Stimulated activated naive CD8-positive, alpha-beta T cell treated with anti-CD3 and anti-CD28 coated beads, Interleukin-15, Interleukin-2, amounts not matched to agents 100 ng/mL and 50 ng/mL, for 24 hours (primary cell): ENCODE data around the gene POLD4.

Experiments
- H3K27ac Mint-ChIP-seq: one replicate; pipeline ENCODE4 v1.8.0; 2021; ENCODE audit warnings: mild to moderate bottlenecking, mixed read lengths
- H3K27me3 Mint-ChIP-seq: one replicate; pipeline ENCODE4 v1.8.0; 2021; ENCODE audit warnings: mixed read lengths
- H3K36me3 Mint-ChIP-seq: one replicate; pipeline ENCODE4 v1.8.0; 2021; ENCODE audit warnings: low read depth, mixed read lengths
- H3K4me1 Mint-ChIP-seq: one replicate; pipeline ENCODE4 v1.8.0; 2021; ENCODE audit warnings: low read depth, mixed read lengths
- H3K4me3 Mint-ChIP-seq: one replicate; pipeline ENCODE4 v1.8.0; 2021; ENCODE audit warnings: mild to moderate bottlenecking, mixed read lengths
- H3K9me3 Mint-ChIP-seq: one replicate; pipeline ENCODE4 v1.8.0; 2021; ENCODE audit warnings: mixed read lengths

The POLD4 gene

GRCh38 chr11:67311051-67311555 lies 42.2 kb downstream of the POLD4 start:
- H3K9me3 Mint-ChIP-seq = no peaks in the 10 kb centered on the region
- H3K4me1 Mint-ChIP-seq = peaks cover 26% of the 10 kb centered on the region
- no peaks in the 10 kb centered on the region for H3K27me3 Mint-ChIP-seq
- no peak overlapping the region for H3K27ac Mint-ChIP-seq
- H3K4me3 Mint-ChIP-seq = no peak overlapping the region
- no peaks in the 10 kb centered on the region for H3K36me3 Mint-ChIP-seq

GRCh38 chr11:67310246-67311050 lies 42.9 kb downstream of the POLD4 start:
- no peaks in the 10 kb centered on the region for H3K36me3 Mint-ChIP-seq
- no peak overlapping the region for H3K27ac Mint-ChIP-seq
- no peaks in the 10 kb centered on the region for H3K27me3 Mint-ChIP-seq
- H3K4me3 Mint-ChIP-seq = no peak overlapping the region
- H3K9me3 Mint-ChIP-seq = no peaks in the 10 kb centered on the region
- peaks cover 26% of the 10 kb centered on the region for H3K4me1 Mint-ChIP-seq

- Mint-ChIP-seq H3K9me3 (no peaks in the 10 kb centered on the region), H3K27me3 (no peaks in the 10 kb centered on the region), H3K4me1 (peaks cover 27% of the 10 kb centered on the region), H3K4me3 (no peak overlapping the region), H3K27ac (no peak overlapping the region), H3K36me3 (no peaks in the 10 kb centered on the region)
These were observed 43.7 kb downstream of the POLD4 start for GRCh38 chr11:67309661-67310061.

- no peaks in the 10 kb centered on the region for H3K9me3 Mint-ChIP-seq
- peaks cover 29% of the 10 kb centered on the region for H3K4me1 Mint-ChIP-seq
- no peaks in the 10 kb centered on the region for H3K36me3 Mint-ChIP-seq
- H3K4me3 Mint-ChIP-seq = no peak overlapping the region
- H3K27me3 Mint-ChIP-seq = no peaks in the 10 kb centered on the region
- no peak overlapping the region for H3K27ac Mint-ChIP-seq
These were observed 44.2 kb downstream of the POLD4 start for GRCh38 chr11:67309166-67309565.

- H3K4me1 Mint-ChIP-seq = peaks cover 22% of the 10 kb centered on the region
- no peaks in the 10 kb centered on the region for H3K36me3 Mint-ChIP-seq
- H3K4me3 Mint-ChIP-seq = no peak overlapping the region
- no peaks in the 10 kb centered on the region for H3K27me3 Mint-ChIP-seq
- no peaks in the 10 kb centered on the region for H3K9me3 Mint-ChIP-seq
- no peak overlapping the region for H3K27ac Mint-ChIP-seq
These were observed 45.1 kb downstream of the POLD4 start for GRCh38 chr11:67308031-67308866.

- Mint-ChIP-seq H3K27me3 (no peaks in the 10 kb centered on the region), H3K4me1 (peaks cover 15% of the 10 kb centered on the region), H3K36me3 (no peaks in the 10 kb centered on the region), H3K4me3 (no peak overlapping the region), H3K9me3 (no peaks in the 10 kb centered on the region), H3K27ac (no peak overlapping the region)
These were observed 45.8 kb downstream of the POLD4 start for GRCh38 chr11:67307545-67308001.

GRCh38 chr11:67306769-67307544 lies 46.4 kb downstream of the POLD4 start:
- Mint-ChIP-seq H3K27me3 (no peaks in the 10 kb centered on the region), H3K27ac (no peak overlapping the region), H3K4me1 (peaks cover 9% of the 10 kb centered on the region), H3K4me3 (no peak overlapping the region), H3K36me3 (no peaks in the 10 kb centered on the region), H3K9me3 (no peaks in the 10 kb centered on the region)

- Mint-ChIP-seq H3K4me1 (peaks cover 3% of the 10 kb centered on the region), H3K36me3 (no peaks in the 10 kb centered on the region), H3K9me3 (no peaks in the 10 kb centered on the region), H3K27ac (no peak overlapping the region), H3K4me3 (peak overlapping the region; percentile 20), H3K27me3 (no peaks in the 10 kb centered on the region)
These were observed 48.7 kb downstream of the POLD4 start for GRCh38 chr11:67304511-67305113.

GRCh38 chr11:67303835-67304411 lies 49.4 kb downstream of the POLD4 start:
- no peaks in the 10 kb centered on the region for H3K27me3 Mint-ChIP-seq
- peaks cover 3% of the 10 kb centered on the region for H3K4me1 Mint-ChIP-seq
- peak overlapping the region; percentile 20 for H3K4me3 Mint-ChIP-seq
- H3K36me3 Mint-ChIP-seq = peaks cover 3% of the 10 kb centered on the region
- H3K9me3 Mint-ChIP-seq = no peaks in the 10 kb centered on the region
- H3K27ac Mint-ChIP-seq = no peak overlapping the region

GRCh38 chr11:67303132-67303834 lies 50.1 kb downstream of the POLD4 start, which contains the start of gene SSH3:
Gene SSH3 (plus strand): TSS chr11:67303530. CDS start chr11:67303626, 96 bp downstream.
- H3K4me1 Mint-ChIP-seq = peaks cover 8% of the 10 kb centered on the region
- H3K4me3 Mint-ChIP-seq = peak within 1 kb of the TSS; percentile 23
- H3K9me3 Mint-ChIP-seq = no peaks in the 10 kb centered on the region
- no peak within 1 kb of the TSS for H3K27ac Mint-ChIP-seq
- no peaks in the 10 kb centered on the region for H3K27me3 Mint-ChIP-seq
- peaks cover 8% of the 10 kb centered on the region for H3K36me3 Mint-ChIP-seq

GRCh38 chr11:67302571-67303131 lies 50.7 kb downstream of the POLD4 start:
- H3K4me1 Mint-ChIP-seq = peaks cover 9% of the 10 kb centered on the region
- peaks cover 14% of the 10 kb centered on the region for H3K36me3 Mint-ChIP-seq
- no peaks in the 10 kb centered on the region for H3K27me3 Mint-ChIP-seq
- no peak overlapping the region for H3K27ac Mint-ChIP-seq
- H3K9me3 Mint-ChIP-seq = no peaks in the 10 kb centered on the region
- peak overlapping the region; percentile 23 for H3K4me3 Mint-ChIP-seq

- H3K36me3 Mint-ChIP-seq = peaks cover 17% of the 10 kb centered on the region
- H3K4me3 Mint-ChIP-seq = no peak overlapping the region
- H3K27ac Mint-ChIP-seq = no peak overlapping the region
- peaks cover 9% of the 10 kb centered on the region for H3K4me1 Mint-ChIP-seq
- no peaks in the 10 kb centered on the region for H3K27me3 Mint-ChIP-seq
- H3K9me3 Mint-ChIP-seq = peaks cover under 1% of the 10 kb centered on the region
These were observed 51.3 kb downstream of the POLD4 start for GRCh38 chr11:67301951-67302516.

GRCh38 chr11:67301313-67301921 lies 51.9 kb downstream of the POLD4 start:
- peaks cover 24% of the 10 kb centered on the region for H3K36me3 Mint-ChIP-seq
- H3K4me1 Mint-ChIP-seq = peaks cover 9% of the 10 kb centered on the region
- H3K27ac Mint-ChIP-seq = no peak overlapping the region
- H3K27me3 Mint-ChIP-seq = no peaks in the 10 kb centered on the region
- H3K9me3 Mint-ChIP-seq = peaks cover 7% of the 10 kb centered on the region
- no peak overlapping the region for H3K4me3 Mint-ChIP-seq
